CD4-positive, alpha-beta T cell treated with Interleukin-17A for 4 hours (primary cell): ENCODE data around the gene CCL21.

Source experiments
- DNase-seq: peaks from one replicate; pipeline ENCODE4 v3.0.0-alpha.2; 2020; ENCODE audit warnings: mixed read lengths

The CCL21 gene

DNA sequence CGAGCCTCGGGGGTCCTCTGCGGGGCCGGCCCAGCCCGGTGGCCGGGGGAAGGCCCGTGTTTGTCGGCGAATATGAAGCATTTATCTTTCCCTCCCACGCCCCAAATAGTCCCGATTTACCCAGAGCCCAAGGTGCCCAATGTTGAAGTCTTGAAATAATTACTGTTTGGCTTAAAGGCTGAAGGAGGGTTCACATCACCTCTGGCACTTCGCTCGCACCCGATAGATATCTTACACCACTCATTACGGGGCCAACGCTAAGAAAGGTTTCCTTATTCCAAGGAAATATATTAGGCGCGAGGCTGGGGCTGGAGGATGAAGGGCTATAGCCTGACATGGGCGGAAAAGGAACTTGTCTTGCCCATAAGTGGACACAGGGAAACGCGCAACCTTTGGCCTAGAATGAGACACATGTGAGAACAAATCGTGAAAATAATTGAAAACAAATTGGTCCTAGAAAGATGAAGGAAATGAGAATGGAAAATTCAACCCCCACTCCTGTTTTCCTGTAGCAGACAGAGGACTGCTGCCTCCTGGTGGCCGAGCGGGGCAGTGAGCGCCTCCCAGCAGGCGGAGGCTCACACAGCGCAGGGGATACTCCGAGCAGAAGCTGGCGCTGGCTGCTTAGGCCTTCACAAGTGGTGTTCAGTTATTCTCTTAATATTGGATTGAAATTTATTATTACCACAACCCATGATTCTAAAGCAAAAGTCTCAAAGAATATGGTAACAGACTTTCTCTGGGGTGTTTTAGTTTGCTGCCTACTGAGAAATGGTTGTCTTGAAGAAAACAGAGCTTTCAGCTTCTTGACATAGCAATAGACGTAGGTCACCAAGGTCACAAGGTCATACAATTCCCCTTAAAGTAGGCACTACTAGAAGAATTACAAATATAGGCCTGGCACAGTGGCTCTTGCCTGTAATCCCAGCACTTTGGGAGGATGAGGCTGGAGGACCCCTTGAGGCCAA, 7.9 kb downstream of the CCL21 start:
- peak; percentile 87 for DNase-seq

DNA sequence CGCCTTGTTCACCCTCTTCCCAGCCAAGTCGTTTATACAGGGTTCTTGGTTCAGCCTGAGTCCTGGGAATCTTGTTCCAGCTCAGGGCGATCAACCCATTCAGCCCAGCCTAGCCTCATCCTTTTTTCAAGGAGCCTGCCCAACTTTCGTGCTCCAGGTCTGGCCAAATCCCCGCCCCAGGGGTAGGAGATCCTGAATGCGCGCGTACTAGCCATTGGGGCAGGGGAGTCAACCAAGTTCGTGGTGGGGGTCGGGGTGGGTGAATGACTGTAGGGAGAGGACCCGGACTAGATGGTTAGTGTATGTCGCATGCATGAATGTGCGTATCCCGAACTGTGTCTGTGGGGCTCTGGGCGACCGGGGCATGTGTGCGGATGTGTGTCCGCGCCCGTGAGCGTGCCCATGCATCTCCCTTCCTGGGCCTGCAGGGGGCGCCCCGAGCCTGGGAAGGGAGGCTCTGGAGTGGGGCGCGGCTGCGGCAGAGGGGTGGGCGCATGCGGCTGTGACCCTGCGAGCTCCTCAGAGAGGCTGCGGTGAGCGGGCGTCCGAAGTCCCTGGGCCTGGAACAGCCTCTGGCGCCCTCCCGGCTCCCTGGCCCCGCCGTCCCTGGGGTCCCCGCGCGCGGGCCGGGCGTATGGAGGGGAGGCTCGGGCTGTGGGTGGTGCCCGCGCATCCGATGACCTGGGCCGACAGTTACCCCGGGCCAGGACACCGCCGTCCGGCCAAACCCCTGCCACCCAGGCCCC, 8.7 kb downstream of the CCL21 start:
- peak; percentile 82 for DNase-seq

DNA sequence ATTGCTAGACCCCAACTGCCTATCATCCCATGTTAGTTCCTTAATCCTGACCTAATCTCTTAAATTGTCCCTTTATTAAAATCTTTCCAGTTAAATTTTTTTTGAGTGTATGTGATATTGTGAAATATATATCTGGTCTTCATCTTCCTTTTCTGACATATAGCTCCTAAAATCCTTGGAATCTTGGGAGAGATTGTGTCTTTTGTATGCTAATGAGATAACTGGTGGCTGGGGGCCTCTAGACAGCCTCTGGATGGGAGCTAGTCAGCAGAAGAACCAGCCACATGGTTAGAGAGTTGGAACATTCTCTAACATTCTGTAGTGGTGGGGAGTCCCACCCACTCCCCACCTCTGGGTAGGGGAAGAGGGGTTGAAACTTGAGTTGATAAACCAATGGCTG, 15.1 kb downstream of the CCL21 start:
- no peak for DNase-seq

DNA sequence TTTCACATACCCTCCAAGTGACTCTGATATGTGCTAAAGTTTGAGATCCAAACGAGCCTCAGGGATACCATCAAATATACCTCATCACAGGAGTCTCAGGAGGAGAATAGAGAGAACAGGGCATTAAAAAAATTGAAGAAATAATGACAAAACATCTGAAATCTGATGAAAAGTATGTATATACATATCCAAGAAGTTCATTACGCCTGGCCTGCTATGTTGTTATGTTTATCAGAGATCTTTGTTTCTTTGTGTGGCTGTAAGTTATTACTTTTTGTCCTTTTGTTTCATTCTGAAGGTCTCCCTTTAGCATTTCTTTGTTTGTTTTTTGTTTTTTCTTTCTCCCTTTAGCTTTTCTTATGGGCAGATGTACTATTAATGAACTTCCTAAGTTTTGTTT, 16.4 kb downstream of the CCL21 start:
- no peak for DNase-seq

DNA sequence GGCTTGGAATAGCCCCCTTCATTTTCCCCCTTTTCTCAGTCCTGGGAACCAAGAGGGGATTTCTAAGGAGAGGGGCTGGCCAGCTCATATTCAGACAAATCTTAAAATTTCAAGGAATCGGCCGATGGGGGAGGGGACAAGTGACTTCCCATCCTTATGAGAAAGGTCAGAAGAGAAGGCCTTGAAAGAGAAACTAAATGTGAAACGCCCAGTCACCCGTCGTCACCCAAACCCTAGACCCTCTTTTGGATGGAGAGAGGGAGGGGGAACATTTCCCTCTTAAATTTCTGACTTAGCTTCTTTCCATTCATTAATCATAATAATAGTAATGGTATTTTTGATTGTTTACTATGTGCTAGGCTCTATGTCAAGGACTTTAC, 18.0 kb downstream of the CCL21 start:
- no peak for DNase-seq

DNA sequence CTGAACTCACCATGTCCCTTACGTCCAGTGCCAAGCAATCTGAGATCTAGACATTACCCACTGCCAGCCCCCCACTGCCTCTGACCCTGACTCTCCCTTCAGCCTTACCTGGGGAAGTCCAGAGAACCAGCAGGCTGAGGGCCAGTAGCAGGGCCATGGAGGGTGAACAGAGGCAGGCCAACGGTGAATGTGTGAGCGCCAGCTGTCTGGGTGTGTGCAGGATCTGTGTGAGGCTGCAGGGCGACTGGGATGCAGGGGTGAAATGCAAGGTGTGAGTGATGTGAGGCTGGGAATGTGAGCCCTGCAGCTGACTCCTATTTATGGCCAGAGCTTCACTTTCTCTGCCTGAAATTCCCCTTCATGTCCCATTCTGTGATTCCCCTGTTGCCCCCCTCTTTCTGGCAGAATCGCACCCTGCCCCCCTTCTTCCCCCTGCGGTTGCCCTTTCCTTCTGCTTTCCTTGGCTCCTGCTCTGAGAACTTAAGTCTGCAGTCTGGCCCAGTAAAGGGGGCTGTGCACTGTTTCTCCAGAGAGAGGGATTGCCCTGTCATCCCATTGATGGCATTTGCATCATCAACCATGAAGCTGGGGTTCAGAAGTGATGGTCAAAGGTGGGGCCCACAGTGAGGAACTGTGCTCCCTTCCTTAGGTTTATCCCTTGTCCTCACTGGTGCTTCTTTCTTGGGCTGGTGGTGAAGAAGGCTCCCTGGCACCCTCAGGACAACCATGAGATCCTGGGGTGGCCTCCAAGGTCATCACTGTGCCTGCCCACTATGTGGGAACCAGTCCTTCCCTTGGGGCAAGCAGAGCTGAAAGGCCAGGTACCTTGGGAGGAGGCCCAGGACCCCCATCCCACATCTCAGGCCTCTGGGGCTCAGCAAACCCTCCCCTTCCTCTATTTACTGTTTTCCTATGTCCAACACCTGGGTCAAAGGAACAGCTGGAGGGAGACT, 18.7 kb downstream of the CCL21 start, which contains the start of gene CCL19:
CCL19 (minus strand) TSS at position 294 of the 953 bp plus-strand sequence; CDS start at position 157, 137 bp downstream.
- no peak for DNase-seq

DNA sequence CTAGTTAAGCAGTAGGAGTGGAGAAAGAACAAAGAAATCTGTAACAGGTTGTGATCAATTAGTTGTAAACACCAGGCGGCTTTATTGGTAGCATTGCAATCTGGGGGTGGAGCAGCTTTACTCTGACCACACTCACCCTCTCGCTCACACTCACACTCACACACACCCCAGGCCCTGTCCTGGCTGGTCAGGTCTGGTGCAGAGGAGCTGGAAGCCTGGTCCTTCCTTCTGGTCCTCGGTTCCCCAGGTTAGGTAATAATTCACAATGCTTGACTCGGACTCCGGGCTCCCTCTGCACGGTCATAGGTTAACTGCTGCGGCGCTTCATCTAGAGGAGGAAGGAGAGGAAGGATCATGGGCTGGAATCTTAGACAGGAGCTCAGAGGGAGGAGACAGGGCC, 20.4 kb downstream of the CCL21 start:
- no peak for DNase-seq

DNA sequence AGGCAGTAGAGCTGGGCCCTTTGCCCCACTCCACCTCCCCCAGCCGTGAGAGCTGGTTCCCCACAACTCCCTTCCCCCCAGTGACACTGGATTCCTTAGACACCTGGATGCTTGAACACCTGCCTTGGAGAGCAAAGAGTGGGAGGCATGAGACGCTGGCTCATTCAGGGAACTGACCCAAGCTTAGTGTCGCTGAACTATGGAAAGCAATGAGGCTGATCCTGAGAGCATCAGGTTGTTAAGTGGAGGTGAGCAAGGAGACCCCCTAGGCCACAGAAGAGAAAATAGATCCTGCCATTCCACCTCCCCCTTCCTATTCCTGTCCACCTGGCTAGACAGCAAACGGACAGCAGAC, 20.8 kb downstream of the CCL21 start:
- DNase-seq = no peak

DNA sequence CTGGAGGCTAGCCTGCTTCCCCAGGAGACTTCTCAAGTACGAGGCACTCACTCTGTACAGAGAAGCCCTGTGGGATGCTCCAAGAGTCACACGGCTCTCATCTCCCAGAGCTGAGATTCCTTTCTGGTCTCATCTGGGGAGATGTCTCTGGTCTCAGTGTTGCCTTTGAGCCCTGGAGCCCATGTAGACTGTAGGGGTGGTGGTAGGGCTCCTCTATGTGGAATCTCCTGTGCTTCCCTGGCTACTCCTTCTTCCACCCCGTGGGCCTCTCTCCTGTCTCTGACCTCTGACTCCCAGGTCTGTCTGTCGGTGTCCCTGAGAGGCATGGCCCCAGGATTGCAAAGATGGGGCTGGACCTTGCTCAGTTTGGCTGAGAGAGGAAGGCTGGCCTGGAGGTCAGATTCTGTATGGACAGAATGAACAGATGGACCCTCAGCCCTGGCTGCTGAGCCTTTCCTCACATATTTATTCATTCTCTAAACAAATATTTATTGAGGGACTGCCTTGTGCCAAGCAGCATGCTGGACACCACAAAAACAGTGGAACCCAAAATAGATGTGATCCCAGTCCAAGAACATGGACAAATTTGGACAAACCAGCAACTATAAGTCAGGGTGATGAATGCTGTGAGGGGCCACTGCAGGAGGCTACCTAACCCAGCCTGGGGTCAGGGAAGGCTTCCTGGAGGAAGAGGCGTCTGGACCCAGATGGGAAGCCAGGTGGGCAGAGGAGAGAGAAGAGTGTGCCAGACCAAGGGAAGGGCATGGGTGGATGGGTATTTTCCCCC, 21.4 kb downstream of the CCL21 start:
- DNase-seq = no peak

DNA sequence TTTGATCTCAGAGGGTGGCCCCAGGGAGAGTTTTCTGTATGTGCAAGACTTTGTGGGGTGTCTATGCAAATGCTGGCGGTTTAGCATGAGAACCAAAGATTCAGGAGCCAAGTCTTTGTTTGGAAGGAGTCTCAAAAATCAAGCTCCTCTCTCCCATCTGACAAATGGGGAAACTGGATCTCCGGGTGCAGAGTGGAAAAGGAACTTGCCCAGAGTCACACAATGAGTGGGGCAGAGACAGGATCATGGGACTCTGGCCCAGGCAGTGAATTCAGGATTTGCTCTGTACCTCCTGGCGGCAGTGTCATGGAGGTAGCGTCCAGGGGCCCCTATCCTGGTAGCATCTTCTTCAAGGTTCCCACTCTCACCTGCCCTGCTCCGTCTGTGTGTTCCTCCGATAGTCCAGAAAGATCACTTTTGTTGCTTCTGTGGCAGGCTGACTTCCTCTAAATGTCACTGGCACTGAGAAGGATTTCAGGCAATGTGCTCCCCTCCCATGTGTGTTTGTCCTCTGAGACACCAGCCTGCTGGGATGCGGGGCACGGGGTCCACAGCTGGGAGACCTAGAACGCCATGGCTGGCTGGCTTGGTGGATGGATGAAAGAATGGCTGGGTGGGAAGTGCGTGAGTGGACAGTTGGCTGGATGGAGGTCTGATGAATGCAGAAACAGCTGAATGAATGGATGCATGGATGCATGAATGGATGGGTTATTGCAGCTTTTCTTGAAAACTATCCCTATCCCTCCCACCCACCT, 22.5 kb downstream of the CCL21 start:
- no peak for DNase-seq

DNA sequence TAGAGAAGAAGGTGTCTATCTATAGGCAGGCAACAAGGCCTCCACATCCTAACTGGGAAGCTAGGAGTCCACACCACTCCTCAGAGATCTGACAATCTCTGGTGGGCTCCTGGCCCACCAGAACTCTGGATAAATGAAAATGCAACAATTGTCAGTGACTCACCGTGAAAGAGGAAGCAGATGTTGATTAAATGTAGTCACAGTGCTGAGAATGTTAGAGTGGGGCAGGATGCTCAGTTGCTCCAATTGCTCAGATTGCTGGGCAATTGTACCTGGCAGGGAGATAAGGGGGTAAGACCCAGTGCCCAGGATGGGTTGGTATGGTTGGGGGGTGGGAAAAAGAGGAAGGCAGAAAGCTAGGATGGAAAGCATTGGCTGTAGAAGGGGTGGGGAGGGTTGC, 23.2 kb downstream of the CCL21 start:
- DNase-seq = no peak

DNA sequence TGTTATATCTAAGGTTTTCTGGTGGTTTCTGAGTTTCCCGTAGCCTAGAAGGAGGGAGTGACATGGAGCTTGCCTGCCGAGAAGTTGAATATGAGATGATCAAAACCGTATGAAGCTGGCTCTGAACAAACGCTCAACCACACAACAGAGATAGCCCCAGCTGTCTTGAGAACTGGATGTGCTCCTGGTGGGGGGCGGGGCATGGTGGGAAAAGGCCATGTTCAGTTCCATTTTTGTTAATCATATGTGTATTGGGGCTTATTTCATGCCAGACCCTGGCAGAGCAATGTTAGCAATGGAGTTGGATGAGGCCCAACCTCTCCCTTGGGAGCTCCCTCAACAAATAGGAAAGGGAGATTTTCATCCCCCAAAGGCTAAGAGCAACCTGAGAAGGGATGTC, 23.7 kb downstream of the CCL21 start:
- DNase-seq = no peak

DNA sequence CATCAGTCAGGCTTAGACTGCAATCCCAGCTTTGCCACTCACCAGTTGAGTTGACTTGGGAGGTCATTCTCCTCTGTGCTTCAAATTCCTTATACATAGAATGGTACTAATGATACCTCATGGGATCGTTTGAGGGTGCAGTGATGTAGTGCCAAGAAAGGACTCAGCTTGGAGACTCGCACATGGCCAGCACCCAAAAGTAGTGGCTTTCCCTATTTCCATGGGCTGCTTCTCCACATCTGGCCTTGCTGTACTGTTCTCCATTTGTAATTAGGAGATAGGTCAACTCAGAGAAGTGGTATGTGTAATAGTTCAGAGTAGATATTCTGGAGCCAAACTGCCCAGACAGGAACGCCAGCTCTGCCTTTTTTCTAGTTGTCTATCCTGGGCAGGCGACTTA, 24.3 kb downstream of the CCL21 start:
- no peak for DNase-seq

DNA sequence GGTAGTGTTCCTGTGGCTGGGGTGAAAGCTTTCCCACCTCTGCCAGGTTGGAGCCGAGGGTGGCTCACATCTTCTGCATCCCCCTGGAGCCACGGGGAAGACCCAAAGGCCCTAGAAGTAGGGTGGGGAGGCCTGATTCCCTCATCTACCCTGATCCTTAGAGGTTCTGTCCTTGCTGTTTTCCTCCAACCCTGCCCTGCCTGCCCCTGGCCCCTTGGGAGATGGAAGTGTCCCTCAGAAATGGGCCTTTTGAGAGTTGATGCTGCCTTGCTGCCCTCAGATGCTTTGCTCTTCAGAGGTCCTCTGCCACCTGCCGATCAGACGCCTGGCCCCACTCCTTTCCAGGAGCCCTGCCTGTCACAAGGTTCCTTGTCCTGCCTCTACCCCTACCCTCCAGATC, 25.1 kb downstream of the CCL21 start:
- no peak for DNase-seq

DNA sequence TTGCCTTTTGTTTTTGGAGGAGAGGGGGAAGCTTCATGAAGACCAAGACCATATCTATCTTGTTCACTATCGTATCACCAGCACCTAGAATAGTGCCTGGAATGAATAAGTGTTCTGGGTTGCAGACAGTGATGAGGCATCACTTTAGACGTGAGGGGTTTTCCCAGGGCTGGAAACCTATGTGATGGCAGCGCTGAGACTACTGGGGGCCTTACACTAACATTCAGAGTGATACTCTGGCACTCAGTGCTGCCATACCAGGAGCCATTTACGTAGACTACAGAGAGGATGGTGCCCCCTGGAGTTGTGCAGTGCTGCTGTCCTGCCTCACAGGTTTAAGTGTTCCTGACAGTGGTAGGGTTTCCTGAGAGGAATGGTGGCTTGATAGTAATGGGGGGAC, 25.8 kb downstream of the CCL21 start:
- no peak for DNase-seq

DNA sequence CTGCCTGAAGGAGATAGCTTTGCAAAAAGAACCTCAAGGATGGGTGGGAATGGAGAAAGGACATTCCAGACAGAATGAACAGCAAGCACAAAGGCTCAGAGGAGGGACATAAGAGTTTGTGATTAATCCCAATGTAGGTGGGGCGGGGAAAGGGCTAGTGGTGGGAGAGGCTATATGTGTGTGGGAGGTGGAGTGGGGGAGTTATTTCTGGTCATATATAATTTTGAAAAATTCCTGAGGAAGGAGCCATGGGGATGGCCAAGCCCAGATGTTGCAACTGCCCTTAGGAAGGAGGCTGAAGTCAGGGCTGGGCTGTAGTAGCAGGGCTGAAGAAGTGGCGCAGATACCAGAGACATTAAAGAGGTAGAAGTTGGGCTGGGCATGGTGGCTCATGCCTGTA, 34.1 kb downstream of the CCL21 start:
- DNase-seq = no peak

DNA sequence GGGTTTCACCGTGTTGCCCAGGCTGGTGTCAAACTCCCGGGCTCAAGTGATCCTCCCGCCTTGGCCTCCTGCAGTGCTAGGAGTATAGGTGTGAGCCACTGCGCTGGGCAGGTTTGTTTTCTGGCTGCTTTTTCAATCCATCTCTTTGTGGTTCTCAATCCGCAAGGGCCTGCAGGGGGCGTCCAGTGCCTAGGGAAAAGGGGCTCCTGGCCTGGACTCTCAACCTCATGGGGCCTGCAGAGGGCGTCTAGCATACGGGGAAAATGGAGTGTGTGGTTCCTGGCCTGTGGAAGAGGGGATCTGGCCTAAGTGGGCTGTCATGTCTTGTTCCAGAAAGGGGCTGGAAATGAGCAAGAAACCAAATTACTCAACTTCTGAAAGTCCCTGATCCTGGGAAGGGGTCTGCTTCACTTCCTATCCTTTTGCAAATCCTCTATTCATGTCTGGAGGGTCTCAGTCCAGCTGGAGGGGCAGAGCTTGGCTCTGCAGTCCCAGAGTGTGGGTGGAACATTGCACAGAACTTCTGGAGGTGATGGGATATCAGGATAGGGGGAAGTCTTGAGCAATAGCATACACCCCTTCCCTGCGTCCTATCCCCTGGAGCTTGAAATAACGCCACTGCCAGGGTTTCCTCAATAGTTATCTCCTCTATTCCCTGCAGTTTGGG, 34.8 kb downstream of the CCL21 start:
- DNase-seq = peak; percentile 76

DNA sequence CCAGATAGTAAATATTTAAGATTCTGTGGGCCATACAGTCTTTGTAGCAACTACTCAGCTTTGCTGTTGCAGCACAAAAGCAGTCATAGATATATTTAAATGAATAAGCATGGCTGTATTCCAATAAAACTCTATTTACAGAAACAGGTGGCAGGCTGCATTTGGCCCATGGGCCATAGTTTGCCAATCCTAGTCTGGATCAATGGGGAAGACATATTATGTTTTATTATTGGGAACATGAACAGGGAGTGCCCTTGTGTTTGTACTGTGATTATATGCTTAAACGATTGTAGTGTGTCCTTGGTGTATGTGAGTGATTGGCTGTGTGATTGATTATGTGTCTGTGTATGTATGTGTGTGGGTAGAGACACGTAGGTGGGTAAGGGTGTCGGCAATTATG, 35.5 kb downstream of the CCL21 start:
- no peak for DNase-seq

DNA sequence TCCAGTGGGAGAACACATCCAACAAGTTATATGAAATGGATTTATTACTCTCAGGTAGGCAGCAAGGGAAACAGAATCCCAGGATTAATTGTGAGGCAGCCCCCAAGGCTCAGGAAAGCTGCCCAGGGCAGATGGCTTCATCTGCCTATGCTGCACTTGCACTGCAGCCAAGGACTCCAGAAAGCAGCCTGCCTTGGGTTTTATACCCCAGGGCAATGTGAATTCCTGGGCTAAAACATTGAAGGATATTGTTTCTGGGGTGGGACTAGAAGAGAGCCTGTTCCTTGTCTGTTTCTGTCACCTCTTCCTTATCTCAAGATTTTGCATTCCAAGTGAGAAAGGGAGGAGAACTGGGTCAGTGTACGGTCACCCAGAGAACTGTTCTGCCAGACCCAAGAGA, 38.6 kb downstream of the CCL21 start:
- no peak for DNase-seq

DNA sequence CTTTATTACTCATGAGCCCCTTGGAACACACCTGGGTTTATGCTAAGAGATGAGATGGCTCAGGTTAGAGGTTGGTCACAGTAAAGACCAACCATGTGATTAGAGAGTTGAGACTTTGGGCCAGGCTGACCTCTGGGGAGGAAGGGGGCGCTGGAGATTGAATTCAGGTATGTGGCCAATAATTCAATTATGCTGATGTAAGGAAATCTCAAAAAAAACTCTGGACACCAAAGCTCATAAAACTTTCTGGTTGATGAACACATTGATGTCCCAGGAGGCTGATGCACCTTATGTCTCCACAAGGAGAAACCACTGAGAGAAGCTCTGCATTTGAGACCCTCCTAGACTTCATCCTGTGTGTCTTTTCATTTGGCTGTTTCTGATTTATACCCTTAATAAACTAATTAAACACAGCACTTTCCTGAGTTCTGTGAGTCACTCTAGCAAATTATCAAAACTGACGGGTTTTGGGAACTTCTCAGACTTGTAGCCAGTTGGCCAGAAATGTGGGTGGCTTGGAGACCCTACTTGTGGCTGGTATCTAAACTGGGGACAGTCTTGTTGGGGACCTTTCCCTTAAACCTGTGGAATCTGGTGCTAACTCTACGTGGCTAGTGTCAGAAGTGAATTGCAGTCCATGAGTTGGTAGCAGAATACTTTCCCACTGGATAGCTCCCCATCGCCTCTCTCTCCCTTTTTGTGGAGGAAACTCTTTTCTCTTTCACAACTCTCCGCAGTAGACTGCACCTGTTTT, 40.0 kb downstream of the CCL21 start:
- DNase-seq = no peak
